AG09319 (cell line): ENCODE results near the gene CDK19.
"Not testable (repeated sequence)": the region's sequence is repeated elsewhere in the genome, so short reads cannot be mapped to it uniquely, and the experiment has no call there.

Source experiments
- DNase-seq: peaks from one replicate; pipeline ENCODE4 v3.0.0-alpha.2; 2010; ENCODE audit warnings: low read depth; ENCODE audit errors: extremely low read depth
- CTCF ChIP-seq: IDR thresholded peaks from 2 replicates; pipeline ENCODE4 v1.5.1; 2011; ENCODE audit warnings: low read depth, mild to moderate bottlenecking, inconsistent platforms, low read length, moderate library complexity

CDK19 gene

GRCh38 chr6:110615722-110616121, 199.5 kb downstream of the CDK19 start:
- DNase-seq, result no peak
- TF ChIP-seq CTCF, result no peak

GRCh38 chr6:110614586-110614985, 200.7 kb downstream of the CDK19 start:
- TF ChIP-seq CTCF, result no peak
- DNase-seq, result no peak

- TF ChIP-seq CTCF, result no peak
- no peak for DNase-seq
These were observed 201.2 kb downstream of the CDK19 start for GRCh38 chr6:110614106-110614505.

GRCh38 chr6:110613356-110613755, 201.9 kb downstream of the CDK19 start:
- no peak for TF ChIP-seq CTCF

GRCh38 chr6:110612298-110612697, 203.0 kb downstream of the CDK19 start:
- DNase-seq, result no peak
- TF ChIP-seq CTCF, result no peak

More at GRCh38 chr6:110613356-110613755, 201.9 kb downstream of the CDK19 start:
- DNase-seq, result no peak

GRCh38 chr6:110609101-110609500, 206.2 kb downstream of the CDK19 start:
- no peak for DNase-seq

GRCh38 chr6:110608151-110608550, 207.1 kb downstream of the CDK19 start:
- no peak for TF ChIP-seq CTCF
- no peak for DNase-seq

More at GRCh38 chr6:110609101-110609500, 206.2 kb downstream of the CDK19 start:
- TF ChIP-seq CTCF, result no peak

GRCh38 chr6:110606151-110606550, 209.1 kb downstream of the CDK19 start:
- DNase-seq, result no peak
- no peak for TF ChIP-seq CTCF

GRCh38 chr6:110600640-110601039, 214.6 kb downstream of the CDK19 start:
- DNase-seq, result not testable (repeated sequence)
